Measurements from ENCODE around the gene PLVAP. TPM values are rescaled to one million over a fixed set of nuclear protein-coding genes. Genes with fewer than 3 reads are reported as not detected.

Gene PLVAP
- total RNA-seq, 1 experiment from 2014 or later: not detected

- POLR2A ChIA-PET: interaction anchor here (0.9 to 2.2 kb wide), 3 partner anchors 11 to 100 kb away, joined by 3 to 11 read pairs (median 5); partner anchors contain the start of genes MRPL34 and MVB12A
- TF ChIP-seq SP1 (CRISPR knock-in tag; conservative IDR thresholded peaks at IDR 0.05): no peak
- no peak for TF ChIP-seq MXD4 (CRISPR knock-in tag; IDR thresholded peaks at IDR 0.05; ENCODE audit: borderline replicate concordance)
- TF ChIP-seq NR1H2 (CRISPR knock-in tag; IDR thresholded peaks at IDR 0.05): no peak
- TF ChIP-seq FOXP4 (CRISPR knock-in tag; IDR thresholded peaks at IDR 0.05): no peak
- TF ChIP-seq ZNF416 (CRISPR knock-in tag; IDR thresholded peaks at IDR 0.05): no peak
- no peak for TF ChIP-seq ERG (CRISPR knock-in tag; IDR thresholded peaks at IDR 0.05)
- no peak for TF ChIP-seq IRF1 (CRISPR knock-in tag; IDR thresholded peaks at IDR 0.05)
- TF ChIP-seq, protein P1, sequence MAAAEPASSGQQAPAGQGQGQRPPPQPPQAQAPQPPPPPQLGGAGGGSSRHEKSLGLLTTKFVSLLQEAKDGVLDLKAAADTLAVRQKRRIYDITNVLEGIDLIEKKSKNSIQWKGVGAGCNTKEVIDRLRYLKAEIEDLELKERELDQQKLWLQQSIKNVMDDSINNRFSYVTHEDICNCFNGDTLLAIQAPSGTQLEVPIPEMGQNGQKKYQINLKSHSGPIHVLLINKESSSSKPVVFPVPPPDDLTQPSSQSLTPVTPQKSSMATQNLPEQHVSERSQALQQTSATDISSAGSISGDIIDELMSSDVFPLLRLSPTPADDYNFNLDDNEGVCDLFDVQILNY (CRISPR knock-in tag; IDR thresholded peaks at IDR 0.05): no peak
- TF ChIP-seq NFYB (CRISPR knock-in tag; conservative IDR thresholded peaks at IDR 0.05; ENCODE audit: low read depth): peak; percentile 36; the same call in 1 of the 2 replicates
- TF ChIP-seq ZNF396 (CRISPR knock-in tag; IDR thresholded peaks at IDR 0.05; ENCODE audit: borderline replicate concordance): no peak
- TF ChIP-seq SMAD3 (CRISPR knock-in tag; IDR thresholded peaks at IDR 0.05; ENCODE audit: borderline replicate concordance): no peak
- TF ChIP-seq, protein P2, sequence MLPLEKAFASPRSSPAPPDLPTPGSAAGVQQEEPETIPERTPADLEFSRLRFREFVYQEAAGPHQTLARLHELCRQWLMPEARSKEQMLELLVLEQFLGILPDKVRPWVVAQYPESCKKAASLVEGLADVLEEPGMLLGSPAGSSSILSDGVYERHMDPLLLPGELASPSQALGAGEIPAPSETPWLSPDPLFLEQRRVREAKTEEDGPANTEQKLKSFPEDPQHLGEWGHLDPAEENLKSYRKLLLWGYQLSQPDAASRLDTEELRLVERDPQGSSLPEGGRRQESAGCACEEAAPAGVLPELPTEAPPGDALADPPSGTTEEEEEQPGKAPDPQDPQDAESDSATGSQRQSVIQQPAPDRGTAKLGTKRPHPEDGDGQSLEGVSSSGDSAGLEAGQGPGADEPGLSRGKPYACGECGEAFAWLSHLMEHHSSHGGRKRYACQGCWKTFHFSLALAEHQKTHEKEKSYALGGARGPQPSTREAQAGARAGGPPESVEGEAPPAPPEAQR (CRISPR knock-in tag; IDR thresholded peaks at IDR 0.05): no peak
- TF ChIP-seq, protein P3, sequence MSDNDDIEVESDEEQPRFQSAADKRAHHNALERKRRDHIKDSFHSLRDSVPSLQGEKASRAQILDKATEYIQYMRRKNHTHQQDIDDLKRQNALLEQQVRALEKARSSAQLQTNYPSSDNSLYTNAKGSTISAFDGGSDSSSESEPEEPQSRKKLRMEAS (CRISPR knock-in tag; IDR thresholded peaks at IDR 0.05): peak; percentile 48; the same call in 1 of the 2 replicates
- no peak for TF ChIP-seq CREB1 (CRISPR knock-in tag; IDR thresholded peaks at IDR 0.05)
- peak; percentile 60 for TF ChIP-seq GABPB1 (CRISPR knock-in tag; IDR thresholded peaks at IDR 0.05)
- no peak for TF ChIP-seq ZNF138 (CRISPR knock-in tag; conservative IDR thresholded peaks at IDR 0.05)
- TF ChIP-seq ZBTB21 (CRISPR knock-in tag; IDR thresholded peaks at IDR 0.05; ENCODE audit: borderline replicate concordance): no peak
- TF ChIP-seq, protein P4, sequence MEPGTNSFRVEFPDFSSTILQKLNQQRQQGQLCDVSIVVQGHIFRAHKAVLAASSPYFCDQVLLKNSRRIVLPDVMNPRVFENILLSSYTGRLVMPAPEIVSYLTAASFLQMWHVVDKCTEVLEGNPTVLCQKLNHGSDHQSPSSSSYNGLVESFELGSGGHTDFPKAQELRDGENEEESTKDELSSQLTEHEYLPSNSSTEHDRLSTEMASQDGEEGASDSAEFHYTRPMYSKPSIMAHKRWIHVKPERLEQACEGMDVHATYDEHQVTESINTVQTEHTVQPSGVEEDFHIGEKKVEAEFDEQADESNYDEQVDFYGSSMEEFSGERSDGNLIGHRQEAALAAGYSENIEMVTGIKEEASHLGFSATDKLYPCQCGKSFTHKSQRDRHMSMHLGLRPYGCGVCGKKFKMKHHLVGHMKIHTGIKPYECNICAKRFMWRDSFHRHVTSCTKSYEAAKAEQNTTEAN (CRISPR knock-in tag; IDR thresholded peaks at IDR 0.05): no peak
- no peak for TF ChIP-seq ZNF423 (CRISPR knock-in tag; IDR thresholded peaks at IDR 0.05)
- no peak for DNase-seq (ENCODE audit: low spot score)
- no peaks in the 10 kb centered on the region for H3K27me3 Mint-ChIP-seq (ENCODE audit: low read depth)
- H3K36me3 Mint-ChIP-seq: 0 out of 2 replicates have a peak, but pooled peaks cover 3% of the 10 kb centered on the region
- CTCF ChIA-PET: interaction anchor here (0.6 to 1.4 kb wide), 9 partner anchors 10 to 157 kb away, joined by 3 to 6 read pairs (median 3); partner anchors contain the start of gene MVB12A
- H3K4me3 Mint-ChIP-seq: peak within 1 kb of the TSS; percentile 74
- H3K9me3 Mint-ChIP-seq: no peaks in the 10 kb centered on the region
- peak; percentile 44 for ATAC-seq
- peak within 1 kb of the TSS; percentile 87 for H3K27ac Mint-ChIP-seq
- H3K4me1 Mint-ChIP-seq: peaks cover 32% of the 10 kb centered on the region
Observed at GRCh38 chr19:17405250-17406045, 28.3 kb upstream of the PLVAP start, which contains the start of gene BST2. Gene BST2, minus strand, starts transcription at chr19:17405630. Its CDS starts 55 bp downstream, at chr19:17405575.
